Measurements from ENCODE around the gene TAC1.
"Not testable (repeated sequence)": the region's sequence is repeated elsewhere in the genome, so short reads cannot be mapped to it uniquely, and the experiment has no call there.

The TAC1 gene

GRCh38 chr7:97731736-97732564, at the start of gene TAC1:
Gene TAC1 (plus strand): TSS chr7:97732086. CDS start chr7:97732613, 527 bp downstream.
- no peak for DNase-seq

- DNase-seq, result no peak
Measured at GRCh38 chr7:97685952-97686351, 45.9 kb upstream of the TAC1 start.

GRCh38 chr7:97693586-97693985, 38.3 kb upstream of the TAC1 start:
- DNase-seq, result no peak

- no peak for DNase-seq
Measured at GRCh38 chr7:97694355-97694754, 37.5 kb upstream of the TAC1 start.

- DNase-seq, result no peak
Measured at GRCh38 chr7:97697396-97697795, 34.5 kb upstream of the TAC1 start.

- DNase-seq, result no peak
Measured at GRCh38 chr7:97722386-97722785, 9.5 kb upstream of the TAC1 start.

- DNase-seq, result no peak
Measured at GRCh38 chr7:97732565-97733275, 834 bp downstream of the TAC1 start.

- no peak for DNase-seq
Measured at GRCh38 chr7:97733276-97734161, 1.6 kb downstream of the TAC1 start.

GRCh38 chr7:97734255-97734654, 2.4 kb downstream of the TAC1 start:
- no peak for DNase-seq

- no peak for DNase-seq
Measured at GRCh38 chr7:97735075-97735474, 3.2 kb downstream of the TAC1 start.

- DNase-seq, result no peak
Measured at GRCh38 chr7:97748482-97748881, 16.6 kb downstream of the TAC1 start.

GRCh38 chr7:97751566-97751965, 19.7 kb downstream of the TAC1 start:
- no peak for DNase-seq

GRCh38 chr7:97752215-97752614, 20.3 kb downstream of the TAC1 start:
- DNase-seq, result no peak

- no peak for DNase-seq
Measured at GRCh38 chr7:97757824-97758223, 25.9 kb downstream of the TAC1 start.

- DNase-seq, result no peak
Measured at GRCh38 chr7:97770850-97771249, 39.0 kb downstream of the TAC1 start.

GRCh38 chr7:97771576-97771975, 39.7 kb downstream of the TAC1 start:
- no peak for DNase-seq

GRCh38 chr7:97772045-97772901, 40.4 kb downstream of the TAC1 start:
- no peak for DNase-seq

- DNase-seq, result not testable (repeated sequence)
Measured at GRCh38 chr7:97786398-97786797, 54.5 kb downstream of the TAC1 start.

Data from stimulated activated CD4-positive, alpha-beta T cell treated with anti-CD3 and anti-CD28 coated beads, Interleukin-4, amount 100 ng/mL, for 24 hours (primary cell).